PC-3 (cell line): Measurements from ENCODE around the gene NEURL1B.

Source experiments
- EZH2 ChIP-seq: fragments of 300-600 bp; sonication (generic); IDR thresholded peaks from one replicate; pipeline ENCODE4 v1.6.1; 2017; ENCODE audit warnings: antibody characterized with exemption, mild to moderate bottlenecking, low read length; ENCODE audit not compliant: unreplicated experiment
- EZH2phosphoT487 ChIP-seq: fragments of 300-600 bp; sonication (generic); IDR thresholded peaks from 2 replicates; pipeline ENCODE4 v1.6.1; 2018; ENCODE audit warnings: mild to moderate bottlenecking, antibody characterized with exemption, low read length, borderline replicate concordance
- TF ChIP-seq, protein P1 (sequence below): fragments of 300-600 bp; sonication (generic); conservative IDR thresholded peaks from 2 replicates; pipeline ENCODE4 v1.5.1; 2017; ENCODE audit warnings: antibody characterized with exemption, low read depth, mild to moderate bottlenecking, low read length

DNA sequence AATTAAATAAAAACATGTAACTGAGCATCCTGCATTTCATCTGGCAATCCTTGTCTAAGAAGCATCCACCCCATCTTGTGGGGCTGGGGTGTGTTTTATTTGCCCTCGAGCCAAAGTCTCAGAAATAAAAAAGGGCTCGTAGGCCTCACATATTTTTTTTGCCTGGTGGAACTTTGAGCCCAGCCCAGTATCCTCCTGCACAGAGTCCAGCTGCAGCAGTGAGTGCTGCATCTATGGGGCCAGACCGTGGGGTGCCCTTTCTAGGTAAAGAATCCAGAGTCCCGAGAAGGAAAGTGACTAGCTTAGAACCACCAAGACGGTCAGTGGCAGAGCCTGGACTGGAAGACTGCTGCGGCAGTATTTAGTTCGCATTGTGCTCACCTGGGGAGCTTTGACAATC, 33.1 kb downstream of the NEURL1B start:
- TF ChIP-seq, protein P1, sequence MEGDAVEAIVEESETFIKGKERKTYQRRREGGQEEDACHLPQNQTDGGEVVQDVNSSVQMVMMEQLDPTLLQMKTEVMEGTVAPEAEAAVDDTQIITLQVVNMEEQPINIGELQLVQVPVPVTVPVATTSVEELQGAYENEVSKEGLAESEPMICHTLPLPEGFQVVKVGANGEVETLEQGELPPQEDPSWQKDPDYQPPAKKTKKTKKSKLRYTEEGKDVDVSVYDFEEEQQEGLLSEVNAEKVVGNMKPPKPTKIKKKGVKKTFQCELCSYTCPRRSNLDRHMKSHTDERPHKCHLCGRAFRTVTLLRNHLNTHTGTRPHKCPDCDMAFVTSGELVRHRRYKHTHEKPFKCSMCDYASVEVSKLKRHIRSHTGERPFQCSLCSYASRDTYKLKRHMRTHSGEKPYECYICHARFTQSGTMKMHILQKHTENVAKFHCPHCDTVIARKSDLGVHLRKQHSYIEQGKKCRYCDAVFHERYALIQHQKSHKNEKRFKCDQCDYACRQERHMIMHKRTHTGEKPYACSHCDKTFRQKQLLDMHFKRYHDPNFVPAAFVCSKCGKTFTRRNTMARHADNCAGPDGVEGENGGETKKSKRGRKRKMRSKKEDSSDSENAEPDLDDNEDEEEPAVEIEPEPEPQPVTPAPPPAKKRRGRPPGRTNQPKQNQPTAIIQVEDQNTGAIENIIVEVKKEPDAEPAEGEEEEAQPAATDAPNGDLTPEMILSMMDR: no peak
- TF ChIP-seq EZH2 (no peak), EZH2phosphoT487 (no peak)
